Measurements from ENCODE around the gene ANKRD40CL.

The ANKRD40CL gene

GRCh38 chr17:50781167-50781566, 13.8 kb upstream of the ANKRD40CL start:
- TF ChIP-seq CTCF (IDR thresholded peaks at IDR 0.05; ENCODE audit: low read depth, low read length, missing control alignments): no peak
- no peak for DNase-seq (ENCODE audit: low read depth)

GRCh38 chr17:50779747-50780353, 12.5 kb upstream of the ANKRD40CL start:
- no peak overlapping the region for H3K4me3 ChIP-seq (ENCODE audit: low read depth, low read length)
- no peak for TF ChIP-seq CTCF (IDR thresholded peaks at IDR 0.05; ENCODE audit: low read depth, low read length, missing control alignments)
- DNase-seq (ENCODE audit: low read depth): no peak

More at GRCh38 chr17:50781167-50781566, 13.8 kb upstream of the ANKRD40CL start:
- H3K4me3 ChIP-seq (ENCODE audit: low read depth, low read length): no peak overlapping the region

GRCh38 chr17:50778988-50779387, 11.7 kb upstream of the ANKRD40CL start:
- no peak for DNase-seq (ENCODE audit: low read depth)
- no peak overlapping the region for H3K4me3 ChIP-seq (ENCODE audit: low read depth, low read length)
- no peak for TF ChIP-seq CTCF (IDR thresholded peaks at IDR 0.05; ENCODE audit: low read depth, low read length, missing control alignments)

GRCh38 chr17:50778471-50778870, 11.2 kb upstream of the ANKRD40CL start:
- TF ChIP-seq CTCF (IDR thresholded peaks at IDR 0.05; ENCODE audit: low read depth, low read length, missing control alignments): no peak
- DNase-seq (ENCODE audit: low read depth): no peak

GRCh38 chr17:50775926-50776325, 8.6 kb upstream of the ANKRD40CL start:
- no peak overlapping the region for H3K4me3 ChIP-seq (ENCODE audit: low read depth, low read length)
- no peak for TF ChIP-seq CTCF (IDR thresholded peaks at IDR 0.05; ENCODE audit: low read depth, low read length, missing control alignments)
- DNase-seq (ENCODE audit: low read depth): no peak

More at GRCh38 chr17:50778471-50778870, 11.2 kb upstream of the ANKRD40CL start:
- H3K4me3 ChIP-seq (ENCODE audit: low read depth, low read length): no peak overlapping the region

GRCh38 chr17:50774225-50774803, 7.0 kb upstream of the ANKRD40CL start:
- H3K4me3 ChIP-seq (ENCODE audit: low read depth, low read length): no peak overlapping the region
- no peak for TF ChIP-seq CTCF (IDR thresholded peaks at IDR 0.05; ENCODE audit: low read depth, low read length, missing control alignments)
- DNase-seq (ENCODE audit: low read depth): no peak
